ENCODE measurements around the gene CSN1S1.

- TF ChIP-seq ZBTB21 (CRISPR knock-in tag; IDR thresholded peaks at IDR 0.05; ENCODE audit: borderline replicate concordance), result no peak
- TF ChIP-seq USF1 (CRISPR knock-in tag; IDR thresholded peaks at IDR 0.05), result no peak
- no peak for TF ChIP-seq CTCF (IDR thresholded peaks at IDR 0.05)
- no peak for TF ChIP-seq ZBTB43 (CRISPR knock-in tag; IDR thresholded peaks at IDR 0.05)
- TF ChIP-seq CREB1 (CRISPR knock-in tag; IDR thresholded peaks at IDR 0.05), result no peak
- no peak for TF ChIP-seq MLX (CRISPR knock-in tag; IDR thresholded peaks at IDR 0.05)
- TF ChIP-seq MAX (CRISPR knock-in tag; IDR thresholded peaks at IDR 0.05), result no peak
- no peak for TF ChIP-seq FOXJ3 (CRISPR knock-in tag; IDR thresholded peaks at IDR 0.05; ENCODE audit: borderline replicate concordance)
- no peak for TF ChIP-seq ARID4B (CRISPR knock-in tag; IDR thresholded peaks at IDR 0.05; ENCODE audit: borderline replicate concordance)
- no peak for TF ChIP-seq IRF1 (CRISPR knock-in tag; IDR thresholded peaks at IDR 0.05)
- TF ChIP-seq GTF2I (CRISPR knock-in tag; conservative IDR thresholded peaks at IDR 0.05), result no peak
- no peak for TF ChIP-seq NR2C2 (CRISPR knock-in tag; IDR thresholded peaks at IDR 0.05)
Measured at GRCh38 chr4:69951602-69952001, 20.7 kb downstream of the CSN1S1 start.

All from WTC11 (cell line).